Measurements from ENCODE around the gene TACC2.
A peak's percentile ranks its signal among the peaks of the same experiment; 100 is the strongest.

The TACC2 gene

GRCh38 chr10:122281751-122282150, 292.8 kb downstream of the TACC2 start:
- no peak for TF ChIP-seq CTCF (conservative IDR thresholded peaks at IDR 0.05; ENCODE audit: low read depth, low read length)
- H3K4me3 ChIP-seq (ENCODE audit: low read depth, low read length): no peak overlapping the region
- DNase-seq (ENCODE audit: low read depth): no peak

GRCh38 chr10:122282253-122282671, 293.3 kb downstream of the TACC2 start:
- H3K4me3 ChIP-seq (ENCODE audit: low read depth, low read length): no peak overlapping the region
- DNase-seq (ENCODE audit: low read depth): no peak
- TF ChIP-seq CTCF (conservative IDR thresholded peaks at IDR 0.05; ENCODE audit: low read depth, low read length): no peak

GRCh38 chr10:122282909-122283308, 293.9 kb downstream of the TACC2 start:
- TF ChIP-seq CTCF (conservative IDR thresholded peaks at IDR 0.05; ENCODE audit: low read depth, low read length): no peak
- H3K4me3 ChIP-seq (ENCODE audit: low read depth, low read length): no peak overlapping the region
- no peak for DNase-seq (ENCODE audit: low read depth)

DNA sequence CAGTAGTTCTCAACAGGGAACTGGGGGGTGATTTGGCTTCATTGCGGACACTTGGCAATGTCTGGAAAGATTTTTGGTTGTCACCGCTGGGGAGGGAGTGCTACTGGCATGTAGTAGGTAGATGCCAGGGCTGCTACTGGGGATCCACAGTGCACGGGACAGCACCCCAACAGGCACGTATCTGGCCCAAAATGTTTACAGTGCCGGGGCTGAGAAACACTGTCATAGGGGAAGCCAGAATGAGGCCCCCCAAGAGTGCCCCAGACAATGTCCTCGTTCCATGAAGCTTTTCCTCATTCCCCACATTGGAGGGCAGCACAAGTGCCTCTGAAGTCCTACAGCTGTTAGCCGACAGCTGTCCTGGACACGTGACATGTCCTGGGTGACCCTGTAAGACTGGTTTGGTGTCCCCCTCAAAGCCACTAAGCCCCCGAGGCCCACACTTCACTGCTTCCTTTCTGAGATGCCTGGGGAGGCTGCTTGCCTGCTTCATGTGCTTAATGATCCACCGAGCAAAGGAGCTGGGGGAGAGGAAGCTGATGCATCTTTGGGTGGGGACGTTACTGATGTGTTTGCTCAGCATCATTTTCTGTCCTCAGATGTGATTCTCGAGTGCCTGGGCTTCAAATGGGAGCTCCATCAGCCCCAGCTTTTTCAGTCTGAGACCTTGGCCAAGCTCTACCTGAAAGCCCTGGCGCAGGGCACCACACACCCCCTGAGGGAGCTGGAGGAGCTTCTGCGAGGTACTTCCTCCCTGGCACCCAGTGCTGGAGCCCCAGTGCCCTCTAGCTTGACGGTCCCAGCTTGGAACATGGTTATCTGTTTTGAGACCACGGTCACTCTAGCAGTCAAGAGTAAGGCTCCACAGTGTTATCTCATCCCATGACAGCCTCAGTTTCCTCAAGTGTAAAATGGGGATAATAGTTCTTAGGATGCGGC, 296.8 kb downstream of the TACC2 start:
- no peak for DNase-seq (ENCODE audit: low read depth)
- TF ChIP-seq CTCF (conservative IDR thresholded peaks at IDR 0.05; ENCODE audit: low read depth, low read length): no peak
- no peak overlapping the region for H3K4me3 ChIP-seq (ENCODE audit: low read depth, low read length)

GRCh38 chr10:122286867-122287266, 297.9 kb downstream of the TACC2 start:
- no peak for TF ChIP-seq CTCF (conservative IDR thresholded peaks at IDR 0.05; ENCODE audit: low read depth, low read length)
- H3K4me3 ChIP-seq (ENCODE audit: low read depth, low read length): no peak overlapping the region
- peak; percentile 97 for DNase-seq (ENCODE audit: low read depth)

DNA sequence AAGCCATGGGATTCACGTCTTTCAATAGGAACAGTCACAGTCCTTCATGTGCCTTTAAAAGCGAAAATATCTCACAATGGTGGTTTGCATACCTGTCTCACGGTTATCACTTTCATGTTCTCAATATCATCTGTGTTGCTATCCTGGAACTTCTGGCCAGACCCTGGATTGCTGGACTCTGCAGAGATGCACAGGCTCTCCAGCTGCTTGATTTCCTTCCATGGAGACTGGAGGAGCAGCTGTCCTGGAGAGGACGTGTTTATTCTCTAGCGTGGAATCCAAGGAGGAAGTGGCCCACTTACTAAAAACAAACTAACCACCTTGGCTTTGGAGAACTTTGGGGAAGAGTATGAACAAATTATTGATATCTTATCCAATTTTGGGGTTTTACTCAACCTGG, 298.6 kb downstream of the TACC2 start:
- TF ChIP-seq CTCF (conservative IDR thresholded peaks at IDR 0.05; ENCODE audit: low read depth, low read length): no peak
- DNase-seq (ENCODE audit: low read depth): peak; percentile 22
- H3K4me3 ChIP-seq (ENCODE audit: low read depth, low read length): no peak overlapping the region

GRCh38 chr10:122288262-122288661, 299.3 kb downstream of the TACC2 start:
- DNase-seq (ENCODE audit: low read depth): no peak
- no peak for TF ChIP-seq CTCF (conservative IDR thresholded peaks at IDR 0.05; ENCODE audit: low read depth, low read length)
- H3K4me3 ChIP-seq (ENCODE audit: low read depth, low read length): no peak overlapping the region
